IMR-90 (cell line): ENCODE measurements around the gene PDIA4. TPM values are rescaled to one million over a fixed set of nuclear protein-coding genes. Genes with fewer than 3 reads are reported as not detected.

ENCODE experiments used
- ATAC-seq: fragments of 200-7000 bp; cut with Tn5 transposase; 2 replicates; pipeline ENCODE4 v1.9.1; 2020; ENCODE audit warnings: low read depth, mild to moderate bottlenecking, moderate library complexity
- BruUV-seq: library from RNA; stranded (reverse); fragments of 400-500 nt; replicated peaks from 2 replicates; lab custom pipeline; 2021; lab: Mats Ljungman, UMichigan
- CTCF ChIA-PET: fragments of 300-600 bp; formaldehyde crosslinking; extraction: SDS; loops from one replicate; lab custom pipeline; 2021; ENCODE audit warnings: antibody characterized with exemption; lab: Yijun Ruan, JAX
- POLR2A ChIA-PET: fragments of 300-600 bp; sonication (Branson Sonifier 250); formaldehyde crosslinking; loops from one replicate; lab custom pipeline; 2022; ENCODE audit warnings: antibody characterized with exemption; ENCODE audit not compliant: unreplicated experiment; lab: Charles Lee
- DNase-seq: peaks from one replicate; pipeline ENCODE4 v3.0.0; 2013
- H2AFZ ChIP-seq: replicated peaks from 2 replicates; pipeline ENCODE3; 2013; ENCODE audit warnings: low read length, mild to moderate bottlenecking; ENCODE audit not compliant: poor library complexity
- H2AK5ac ChIP-seq: 2 replicates; pipeline ENCODE4 v1.6.1; 2013; ENCODE audit warnings: low read depth, low read length, inconsistent platforms
- H2AK9ac ChIP-seq: replicated peaks from 2 replicates; pipeline ENCODE3; 2013; ENCODE audit warnings: mild to moderate bottlenecking, low read depth, low read length, moderate library complexity; ENCODE audit not compliant: poor library complexity
- H2BK120ac ChIP-seq: 2 replicates; pipeline ENCODE4 v1.6.1; 2013; ENCODE audit warnings: low read depth, low read length, inconsistent platforms
- H2BK15ac ChIP-seq: 3 replicates; pipeline ENCODE4 v1.6.1; 2013; ENCODE audit warnings: low read depth, low read length, inconsistent platforms
- H2BK20ac ChIP-seq: 2 replicates; pipeline ENCODE4 v1.6.1; 2013; ENCODE audit warnings: low read depth, mild to moderate bottlenecking, inconsistent platforms, low read length, moderate library complexity
- H2BK5ac ChIP-seq: 2 replicates; pipeline ENCODE4 v1.6.1; 2013; ENCODE audit warnings: mild to moderate bottlenecking, low read depth, low read length, inconsistent platforms; ENCODE audit not compliant: poor library complexity, severe bottlenecking
- H3K14ac ChIP-seq: replicated peaks from 2 replicates; pipeline ENCODE4 v1.6.1; 2013; ENCODE audit warnings: low read depth, low read length, inconsistent platforms
- H3K18ac ChIP-seq: 2 replicates; pipeline ENCODE4 v1.6.1; 2013; ENCODE audit warnings: low read depth, low read length, control low read depth
- H3K23ac ChIP-seq: 2 replicates; pipeline ENCODE4 v1.6.1; 2013; ENCODE audit warnings: low read depth, low read length, inconsistent platforms
- H3K27ac ChIP-seq: 2 replicates; pipeline ENCODE4 v1.5.1; 2013; ENCODE audit warnings: mild to moderate bottlenecking, control low read depth, low read length; ENCODE audit not compliant: insufficient read depth
- H3K27me3 ChIP-seq: 2 replicates; pipeline ENCODE4 v1.6.1; 2013; ENCODE audit warnings: low read length; ENCODE audit not compliant: control insufficient read depth, insufficient read depth
- H3K36me3 ChIP-seq: 2 replicates; pipeline ENCODE4 v1.6.1; 2013; ENCODE audit warnings: low read length, mixed read lengths; ENCODE audit not compliant: control insufficient read depth, insufficient read depth
- H3K4ac ChIP-seq: 2 replicates; pipeline ENCODE4 v1.6.1; 2013; ENCODE audit warnings: low read depth, low read length, inconsistent platforms
- H3K4me1 ChIP-seq: 2 replicates; pipeline ENCODE4 v1.6.1; 2013; ENCODE audit warnings: low read length, mixed read lengths; ENCODE audit not compliant: control insufficient read depth, insufficient read depth
- H3K4me2 ChIP-seq: 2 replicates; pipeline ENCODE4 v1.6.1; 2013; ENCODE audit warnings: low read depth, mild to moderate bottlenecking, control low read depth, low read length, moderate library complexity
- H3K4me3 ChIP-seq: 2 replicates; pipeline ENCODE4 v1.5.1; 2013; ENCODE audit warnings: low read depth, mild to moderate bottlenecking, control low read depth, low read length, moderate library complexity; ENCODE audit not compliant: insufficient read depth
- H3K56ac ChIP-seq: 2 replicates; pipeline ENCODE4 v1.6.1; 2013; ENCODE audit warnings: low read length, inconsistent platforms; ENCODE audit not compliant: insufficient read depth; ENCODE audit errors: extremely low read depth
- H3K79me1 ChIP-seq, 2 experiments: 2 replicates each; pipeline ENCODE4 v1.6.1; 2013; ENCODE audit warnings: low read length in 2 of 2, inconsistent platforms in 1 of 2, low read depth in 1 of 2
- H3K9ac ChIP-seq: 2 replicates; pipeline ENCODE4 v1.6.1; 2013; ENCODE audit warnings: low read depth, low read length, control low read depth
- H3K9me1 ChIP-seq: 2 replicates; pipeline ENCODE4 v1.6.1; 2013; ENCODE audit warnings: low read length, inconsistent platforms; ENCODE audit not compliant: insufficient read depth
- H3K9me3 ChIP-seq: 2 replicates; pipeline ENCODE4 v1.6.1; 2013; ENCODE audit warnings: low read length; ENCODE audit not compliant: control insufficient read depth, insufficient read depth
- H4K20me1 ChIP-seq: 2 replicates; pipeline ENCODE4 v1.6.1; 2013; ENCODE audit warnings: low read length, inconsistent platforms; ENCODE audit not compliant: insufficient read depth
- H4K5ac ChIP-seq: 2 replicates; pipeline ENCODE4 v1.6.1; 2013; ENCODE audit warnings: mild to moderate bottlenecking, low read depth, low read length, control low read depth
- H4K8ac ChIP-seq, 2 experiments: 2 replicates each; pipeline ENCODE4 v1.6.1; 2013; ENCODE audit warnings: low read depth in 2 of 2, low read length in 2 of 2, control low read depth in 1 of 2, inconsistent platforms in 1 of 2
- H4K91ac ChIP-seq: 2 replicates; pipeline ENCODE4 v1.6.1; 2013; ENCODE audit warnings: low read depth, low read length, inconsistent platforms; ENCODE audit not compliant: insufficient read depth
- BHLHE40 ChIP-seq: fragments of 150-350 bp; IDR thresholded peaks from 2 replicates; pipeline ENCODE4 v1.6.1; 2016; ENCODE audit warnings: mild to moderate bottlenecking, low read depth, low read length
- CEBPB ChIP-seq: IDR thresholded peaks from 2 replicates; pipeline ENCODE4 v1.6.1; 2012; ENCODE audit warnings: low read depth, low read length, improper control_type of control experiment
- CHD1 ChIP-seq: IDR thresholded peaks from 2 replicates; pipeline ENCODE4 v1.6.1; 2012; ENCODE audit warnings: low read depth, low read length, improper control_type of control experiment
- CTCF ChIP-seq: conservative IDR thresholded peaks from 2 replicates; pipeline ENCODE4 v1.5.1; 2012; ENCODE audit warnings: mild to moderate bottlenecking, low read depth, low read length, improper control_type of control experiment
- ELK1 ChIP-seq: fragments of 150-350 bp; IDR thresholded peaks from 2 replicates; pipeline ENCODE4 v1.6.1; 2016; ENCODE audit warnings: low read depth, mild to moderate bottlenecking, low read length, moderate library complexity, borderline replicate concordance
- FOS ChIP-seq: fragments of 150-350 bp; IDR thresholded peaks from 2 replicates; pipeline ENCODE4 v1.6.1; 2016; ENCODE audit warnings: low read depth, low read length
- MAFK ChIP-seq: IDR thresholded peaks from 2 replicates; pipeline ENCODE4 v1.6.1; 2012; ENCODE audit warnings: low read depth, low read length, improper control_type of control experiment
- MAZ ChIP-seq: IDR thresholded peaks from 2 replicates; pipeline ENCODE4 v1.6.1; 2012; ENCODE audit warnings: low read depth, mild to moderate bottlenecking, low read length, improper control_type of control experiment, moderate library complexity, borderline replicate concordance
- MXI1 ChIP-seq: IDR thresholded peaks from 2 replicates; pipeline ENCODE4 v1.6.1; 2012; ENCODE audit warnings: low read depth, mild to moderate bottlenecking, low read length, moderate library complexity, borderline replicate concordance
- NFE2L2 ChIP-seq: fragments of 150-350 bp; IDR thresholded peaks from 2 replicates; pipeline ENCODE4 v1.6.1; 2016; ENCODE audit warnings: low read depth, mild to moderate bottlenecking, low read length
- POLR2A ChIP-seq: IDR thresholded peaks from 2 replicates; pipeline ENCODE4 v1.6.1; 2012; ENCODE audit warnings: mild to moderate bottlenecking, low read depth, low read length
- RAD21 ChIP-seq: IDR thresholded peaks from 2 replicates; pipeline ENCODE4 v1.6.1; 2012; ENCODE audit warnings: low read length, improper control_type of control experiment
- RCOR1 ChIP-seq: IDR thresholded peaks from 2 replicates; pipeline ENCODE4 v1.6.1; 2012; ENCODE audit warnings: mild to moderate bottlenecking, low read length, improper control_type of control experiment; ENCODE audit not compliant: insufficient replicate concordance
- RFX5 ChIP-seq: IDR thresholded peaks from 2 replicates; pipeline ENCODE4 v1.8.0; 2012; ENCODE audit warnings: low read depth, mild to moderate bottlenecking, low read length, moderate library complexity
- SMC3 ChIP-seq: fragments of 150-350 bp; IDR thresholded peaks from 2 replicates; pipeline ENCODE4 v1.6.1; 2016; ENCODE audit warnings: low read depth, mild to moderate bottlenecking, antibody characterized with exemption, low read length, moderate library complexity
- USF2 ChIP-seq: fragments of 150-350 bp; IDR thresholded peaks from 2 replicates; pipeline ENCODE4 v1.6.1; 2017; ENCODE audit warnings: mild to moderate bottlenecking, antibody characterized with exemption, low read length, low read depth
- WGBS, 2 experiments: methylation state at CpG; one replicate each; pipeline versions ENCODE4 v1.1.5 to v1.1.7; 2013; ENCODE audit warnings: missing lambda C conversion rate in 2 of 2; ENCODE audit not compliant: insufficient read length in 1 of 2; ENCODE audit errors: extremely low coverage in 2 of 2; 5-methylcytosine and 5-hydroxymethylcytosine counted together
- dilution Hi-C: fragments of 300-500 bp; cut with HindIII; formaldehyde crosslinking; loops from one replicate; pipeline ENCODE4 v1.14.3; 2018; ENCODE audit warnings: low sequenced_read_pairs; ENCODE audit not compliant: unreplicated experiment
- in situ Hi-C: fragments of 300-500 bp; cut with MboI; formaldehyde crosslinking; loops from 3 replicates; pipeline ENCODE4 v1.14.3; 2019; ENCODE audit warnings: low sequenced_read_pairs, inconsistent platforms, mixed read lengths
- intact Hi-C: fragments of 100-400 bp; cut with micrococcal nuclease; formaldehyde crosslinking; loops from 2 replicates; pipeline ENCODE4 v1.10.0; 2022
- polyA plus RNA-seq, 3 experiments: library from polyadenylated mRNA; depleted of rRNA; stranded (reverse); fragments of >200 nt; gene quantifications; 2 replicates each; pipeline ENCODE4 v1.2.3, GENCODE V29; 2012; ENCODE audit warnings: low replicate concordance in 1 of 3
- total RNA-seq: library from RNA; depleted of rRNA; stranded (reverse); fragments of >200 nt; gene quantifications from 2 replicates; pipeline ENCODE4 v1.2.3, GENCODE V29; 2012

PDIA4 gene
- total and polyA plus RNA-seq, 2 of the 4 experiments (the other 2 are of a cell fraction), result 241 to 304 TPM

- no peak for TF ChIP-seq USF2
- TF ChIP-seq BHLHE40, result no peak
- TF ChIP-seq RCOR1, result no peak
- no peak for TF ChIP-seq MAFK
- no peak for TF ChIP-seq MXI1
- no peak for TF ChIP-seq RFX5
- no peak for TF ChIP-seq RAD21
- TF ChIP-seq POLR2A, result no peak
- TF ChIP-seq FOS, result no peak
- TF ChIP-seq ELK1, result no peak
- TF ChIP-seq CEBPB, result no peak
- TF ChIP-seq NFE2L2, result no peak
- TF ChIP-seq SMC3, result no peak
- no peak for TF ChIP-seq CHD1
- no peak for TF ChIP-seq CTCF
- no peak for TF ChIP-seq MAZ
- Histone ChIP-seq H3K9ac (no peak overlapping the region), H3K18ac (no peak overlapping the region), H3K9me3 (no peaks in the 10 kb centered on the region), H2BK15ac (no peak overlapping the region), H3K4me3 (peak overlapping the region; percentile 62; the same call in 1 of the 2 replicates), H3K14ac (no peak overlapping the region), H3K4ac (no peak overlapping the region), H4K91ac (no peak overlapping the region), H3K23ac (no peak overlapping the region), H3K4me2 (peak overlapping the region; percentile 58), H2AK9ac (no peak overlapping the region), H3K27me3 (peaks cover 3% of the 10 kb centered on the region; the same call in 1 of the 2 replicates), H2BK120ac (no peak overlapping the region), H3K56ac (no peak overlapping the region), H4K20me1 (no peaks in the 10 kb centered on the region), H3K79me1 (no peaks in the 10 kb centered on the region), H2AFZ (peak overlapping the region; percentile 77), H2BK5ac (no peak overlapping the region), H3K4me1 (no peaks in the 10 kb centered on the region), H2BK20ac (no peak overlapping the region), H3K36me3 (no peaks in the 10 kb centered on the region), H4K5ac (no peak overlapping the region), H3K27ac (no peak overlapping the region), H2AK5ac (no peak overlapping the region), H4K8ac (no peak overlapping the region), H3K9me1 (no peaks in the 10 kb centered on the region)
- POLR2A ChIA-PET, result no interaction called here
- 36% methylated on average over 3 of the region's 5 CpGs; no CpG with 5 or more reads in 1 of the 2 experiments for WGBS, 2 experiments
- intact Hi-C loops (loop anchor here (1.0 to 10.0 kb wide), 7 partner anchors 78 to 698 kb away; partner anchors contain the start of gene EZH2), in situ Hi-C loops (loop anchor here (5.0 to 25.0 kb wide), 3 partner anchors 385 to 700 kb away; no protein-coding TSS in a partner anchor), dilution Hi-C loops (no loop called here)
- ATAC-seq (no peak), DNase-seq (no peak)
- CTCF ChIA-PET, result interaction anchor here (0.7 to 1.5 kb wide), 3 partner anchors 25 to 457 kb away, joined by 3 to 5 read pairs (median 3); no protein-coding TSS in a partner anchor
- no TSS peak for BruUV-seq
Observed at GRCh38 chr7:148962440-148962822, 65.9 kb downstream of the PDIA4 start.
